Stomach (tissue), 9 donors: ENCODE results near the gene ZNF277. TPM values are rescaled to one million over a fixed set of nuclear protein-coding genes. Genes with fewer than 3 reads are reported as not detected.

Experiments used
- DNase-seq, 2 donors: peaks; one replicate each; pipeline versions ENCODE4 v3.0.0 to v3.0.0-alpha.2; 2013 to 2019
- H3K27ac ChIP-seq, 5 donors: fragments of 200-600 bp in 4 of 5; sonication (generic) in 4 of 5; one replicate each; pipeline ENCODE4 v1.5.1; 2013 to 2019; ENCODE audit warnings: mild to moderate bottlenecking in 1 of 5, moderate library complexity in 1 of 5
- H3K27me3 ChIP-seq, 3 donors: fragments of 200-600 bp; sonication (generic); one replicate each; pipeline ENCODE4 v1.5.1; 2017 to 2019; ENCODE audit warnings: mixed run types in 1 of 3
- H3K36me3 ChIP-seq, 4 donors: fragments of 200-600 bp; sonication (generic); 1 replicate in 3 of 4; 2 replicates in 1 of 4; pipeline ENCODE4 v1.5.1; 2016 to 2019
- H3K4me1 ChIP-seq, 4 donors: fragments of 200-600 bp; sonication (generic); one replicate each; pipeline ENCODE4 v1.5.1; 2016 to 2019
- H3K4me3 ChIP-seq, 4 donors: fragments of 200-600 bp; sonication (generic) in 3 of 4; one replicate each; pipeline ENCODE4 v1.5.1; 2016 to 2019; ENCODE audit warnings: mild to moderate bottlenecking in 1 of 4
- H3K9me3 ChIP-seq, 4 donors: fragments of 200-600 bp; sonication (generic); one replicate each; pipeline ENCODE4 v1.5.1; 2016 to 2019
- EP300 ChIP-seq: sonication (generic); formaldehyde crosslinking; IDR thresholded peaks from one replicate; pipeline ENCODE4 v1.6.1; 2017; ENCODE audit warnings: antibody characterized with exemption
- POLR2A ChIP-seq, 4 donors: fragments of 450-650 bp; IDR thresholded peaks; one replicate each; pipeline ENCODE4 v1.6.1; 2016; ENCODE audit warnings: antibody characterized with exemption in 4 of 4, control low read depth in 2 of 4, mild to moderate bottlenecking in 1 of 4, moderate library complexity in 1 of 4
- POLR2AphosphoS5 ChIP-seq, 3 donors: sonication (generic); formaldehyde crosslinking; IDR thresholded peaks; one replicate each; pipeline ENCODE4 v1.6.1; 2016; ENCODE audit warnings: antibody characterized with exemption in 3 of 3
- WGBS, 5 donors: extraction: QIAGEN DNeasy Blood & Tissue Kit in 3 of 5; methylation state at CpG; one replicate each; pipeline versions ENCODE4 v1.1.5 to v1.1.7; 2013 to 2018; 5-methylcytosine and 5-hydroxymethylcytosine counted together
- intact Hi-C: fragments of 100-400 bp; cut with DNase I; formaldehyde crosslinking; loops from one replicate; pipeline ENCODE4 v1.15.1; 2023; ENCODE audit warnings: low total_unique reads
- polyA plus RNA-seq, 3 donors: library from polyadenylated mRNA; stranded (reverse); fragments of 200-250 nt; gene quantifications; one replicate each; pipeline ENCODE4 v1.2.3, GENCODE V29; 2013
- total RNA-seq, 5 donors: library from RNA; depleted of rRNA; stranded (reverse); fragments of >200 nt; gene quantifications; one replicate each; pipeline versions ENCODE4 v1.1.0 to v1.2.3, GENCODE V29; 2014 to 2016
- TF ChIP-seq, protein P1 (sequence below), 7 experiments: fragments of 450-650 bp in 4 of 7; fragments of 200-600 bp in 3 of 7; sonication (generic) in 3 of 7; IDR thresholded peaks; one replicate each; pipeline ENCODE4 v1.5.1; 2016 to 2019; ENCODE audit warnings: antibody characterized with exemption in 7 of 7, control low read depth in 2 of 7, mild to moderate bottlenecking in 1 of 7
- donor health status: healthy with polysubstance abuse.
- donor health status: Bipolar disorder and iron deficiency.
- donor health status: healthy.

ZNF277 gene
- total and polyA plus RNA-seq, 8 donors: 9.9 to 75.0 (median 27.2) TPM

DNA sequence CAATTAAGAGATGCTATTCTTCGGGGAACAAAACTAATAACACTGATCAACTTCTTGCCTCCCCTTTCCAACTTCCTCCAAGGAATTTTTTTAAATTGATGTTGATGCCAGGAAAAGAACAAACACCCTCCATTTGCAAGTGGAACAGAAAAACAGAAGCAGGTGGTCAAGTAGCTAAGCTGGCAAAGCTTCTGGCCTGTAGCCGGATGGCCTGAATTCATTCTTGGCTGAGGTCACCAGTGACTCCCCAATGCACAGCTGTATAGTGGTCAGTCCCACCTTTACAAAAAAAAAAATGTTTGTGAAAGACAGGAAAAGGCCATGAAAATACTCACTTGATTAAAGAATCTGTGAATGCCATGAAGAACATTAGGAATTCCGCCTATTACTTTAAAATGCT, 39.3 kb upstream of the ZNF277 start:
- no peak for DNase-seq
- no peaks in the 10 kb centered on the region for H3K36me3 ChIP-seq
- no peak overlapping the region for H3K4me3 ChIP-seq
- H3K27me3 ChIP-seq: no peaks in the 10 kb centered on the region
- no peaks in the 10 kb centered on the region for H3K9me3 ChIP-seq
- intact Hi-C loops: no loop called here
- 80 to 92% (median 83%) methylated on average over 3 of the region's 3 CpGs for WGBS, 5 donors
- no peak overlapping the region for H3K27ac ChIP-seq
- H3K4me1 ChIP-seq: peaks cover 0 to 5% (median 3%) of the 10 kb centered on the region in 4 donors
- TF ChIP-seq, protein P1, sequence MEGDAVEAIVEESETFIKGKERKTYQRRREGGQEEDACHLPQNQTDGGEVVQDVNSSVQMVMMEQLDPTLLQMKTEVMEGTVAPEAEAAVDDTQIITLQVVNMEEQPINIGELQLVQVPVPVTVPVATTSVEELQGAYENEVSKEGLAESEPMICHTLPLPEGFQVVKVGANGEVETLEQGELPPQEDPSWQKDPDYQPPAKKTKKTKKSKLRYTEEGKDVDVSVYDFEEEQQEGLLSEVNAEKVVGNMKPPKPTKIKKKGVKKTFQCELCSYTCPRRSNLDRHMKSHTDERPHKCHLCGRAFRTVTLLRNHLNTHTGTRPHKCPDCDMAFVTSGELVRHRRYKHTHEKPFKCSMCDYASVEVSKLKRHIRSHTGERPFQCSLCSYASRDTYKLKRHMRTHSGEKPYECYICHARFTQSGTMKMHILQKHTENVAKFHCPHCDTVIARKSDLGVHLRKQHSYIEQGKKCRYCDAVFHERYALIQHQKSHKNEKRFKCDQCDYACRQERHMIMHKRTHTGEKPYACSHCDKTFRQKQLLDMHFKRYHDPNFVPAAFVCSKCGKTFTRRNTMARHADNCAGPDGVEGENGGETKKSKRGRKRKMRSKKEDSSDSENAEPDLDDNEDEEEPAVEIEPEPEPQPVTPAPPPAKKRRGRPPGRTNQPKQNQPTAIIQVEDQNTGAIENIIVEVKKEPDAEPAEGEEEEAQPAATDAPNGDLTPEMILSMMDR (IDR thresholded peaks at IDR 0.05): no peak
- no peak for TF ChIP-seq POLR2AphosphoS5 (IDR thresholded peaks at IDR 0.05)
- TF ChIP-seq POLR2A (IDR thresholded peaks at IDR 0.05): no peak
- no peak for TF ChIP-seq EP300

GRCh38 chr7:112168915-112169314, 37.6 kb upstream of the ZNF277 start:
- TF ChIP-seq EP300 (no peak), POLR2A (IDR thresholded peaks at IDR 0.05) (no peak), POLR2AphosphoS5 (IDR thresholded peaks at IDR 0.05) (no peak)
- TF ChIP-seq, protein P1 (IDR thresholded peaks at IDR 0.05): no peak
- no peaks in the 10 kb centered on the region for H3K36me3 ChIP-seq

GRCh38 chr7:112171673-112172072, 34.8 kb upstream of the ZNF277 start:
- H3K27ac ChIP-seq: no peak overlapping the region
- DNase-seq: no peak
- H3K4me1 ChIP-seq: peaks cover 0 to 6% (median 0%) of the 10 kb centered on the region in 4 donors
- WGBS, 5 donors: 82 to 96% (median 90%) methylated on average over 1 of the region's 1 CpG
- TF ChIP-seq POLR2AphosphoS5 (IDR thresholded peaks at IDR 0.05) (no peak), EP300 (no peak)
- TF ChIP-seq, protein P1 (IDR thresholded peaks at IDR 0.05): no peak
- intact Hi-C loops: no loop called here
- no peaks in the 10 kb centered on the region for H3K27me3 ChIP-seq
- H3K4me3 ChIP-seq: no peak overlapping the region
- H3K9me3 ChIP-seq: no peaks in the 10 kb centered on the region
- H3K36me3 ChIP-seq: no peaks in the 10 kb centered on the region

More at GRCh38 chr7:112168915-112169314, 37.6 kb upstream of the ZNF277 start:
- no peak for DNase-seq
- no peaks in the 10 kb centered on the region for H3K9me3 ChIP-seq
- 82 to 94% (median 86%) methylated on average over 2 of the region's 2 CpGs for WGBS, 5 donors
- no peak overlapping the region for H3K4me3 ChIP-seq
- no peak overlapping the region for H3K27ac ChIP-seq
- no peaks in the 10 kb centered on the region for H3K27me3 ChIP-seq
- H3K4me1 ChIP-seq: peaks cover 0 to 6% (median 0%) of the 10 kb centered on the region in 4 donors
- intact Hi-C loops: no loop called here

DNA sequence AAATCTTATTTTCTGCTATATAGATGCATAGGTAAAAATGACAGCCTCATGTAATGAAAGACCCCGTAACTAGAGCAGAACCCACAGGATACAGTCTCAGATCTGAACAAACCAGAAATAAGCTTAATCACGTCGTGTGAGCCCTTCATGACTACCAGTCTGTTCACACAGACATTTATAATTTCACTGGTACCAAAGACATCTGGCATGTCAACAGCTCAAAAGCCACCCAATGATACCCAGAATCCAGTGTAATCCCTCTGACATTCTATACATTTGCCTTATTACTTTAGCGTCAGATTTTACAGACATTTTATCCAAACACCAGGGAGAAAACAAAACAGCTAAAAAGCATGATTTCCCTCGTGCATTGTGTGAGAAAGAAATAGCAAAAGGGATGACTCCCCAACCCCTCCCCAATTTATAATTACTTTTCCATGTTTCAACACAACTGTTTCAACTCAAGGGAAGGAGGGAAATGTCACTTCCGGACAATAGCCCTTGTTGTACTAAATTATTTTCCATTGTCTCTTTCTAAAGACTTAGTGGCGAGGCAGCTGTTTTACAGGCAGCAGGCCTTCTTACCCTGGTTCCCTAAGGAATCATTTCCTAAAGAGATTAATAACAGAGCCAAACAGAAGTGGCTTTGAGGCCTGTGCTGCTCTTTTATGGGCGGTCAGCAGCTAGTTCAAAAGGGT, 33.5 kb upstream of the ZNF277 start:
- Histone ChIP-seq H3K27ac (peak overlapping the region in 1 of 5 donors; percentile 38), H3K36me3 (no peaks in the 10 kb centered on the region), H3K4me1 (peaks cover 0 to 6% (median 0%) of the 10 kb centered on the region in 4 donors), H3K27me3 (no peaks in the 10 kb centered on the region), H3K9me3 (no peaks in the 10 kb centered on the region), H3K4me3 (no peak overlapping the region)
- intact Hi-C loops: no loop called here
- DNase-seq: peak in 1 of 2 donors; percentile 40
- TF ChIP-seq, protein P1 (IDR thresholded peaks at IDR 0.05): no peak
- no peak for TF ChIP-seq POLR2A (IDR thresholded peaks at IDR 0.05)
- no peak for TF ChIP-seq EP300
- TF ChIP-seq POLR2AphosphoS5 (IDR thresholded peaks at IDR 0.05): no peak
- WGBS, 5 donors: 71 to 83% (median 73%) methylated on average over 8 of the region's 8 CpGs
